HG03196 (cell line): ENCODE results near the gene CR2.
"Not testable (repeated sequence)": the region's sequence is repeated elsewhere in the genome, so short reads cannot be mapped to it uniquely, and the experiment has no call there.

ENCODE experiments used
- ATAC-seq: cut with Tn5 transposase; IDR thresholded peaks from one replicate; pipeline ENCODE4 v1.9.1; 2021; ENCODE audit not compliant: unreplicated experiment

Gene CR2

GRCh38 chr1:207503950-207504349 lies 49.8 kb downstream of the CR2 start:
- ATAC-seq: no peak

- no peak for ATAC-seq
These were observed 50.3 kb downstream of the CR2 start for GRCh38 chr1:207504438-207504837.

- no peak for ATAC-seq
These were observed 56.3 kb downstream of the CR2 start for GRCh38 chr1:207510444-207510843.

- no peak for ATAC-seq
These were observed 60.8 kb downstream of the CR2 start for GRCh38 chr1:207514890-207515289.

GRCh38 chr1:207516729-207517128 lies 62.6 kb downstream of the CR2 start:
- ATAC-seq: no peak

- no peak for ATAC-seq
These were observed 64.6 kb downstream of the CR2 start for GRCh38 chr1:207518608-207519236.

GRCh38 chr1:207519505-207520399 lies 65.6 kb downstream of the CR2 start:
- ATAC-seq: no peak

GRCh38 chr1:207520400-207521345 lies 66.5 kb downstream of the CR2 start:
- not testable (repeated sequence) for ATAC-seq

GRCh38 chr1:207525239-207525638 lies 71.1 kb downstream of the CR2 start:
- ATAC-seq: not testable (repeated sequence)

GRCh38 chr1:207528401-207528800 lies 74.3 kb downstream of the CR2 start:
- ATAC-seq: not testable (repeated sequence)

- ATAC-seq: not testable (repeated sequence)
These were observed 82.1 kb downstream of the CR2 start for GRCh38 chr1:207536263-207536662.
